H1 (cell line): Measurements from ENCODE around the gene MPP4. TPM values are rescaled to one million over a fixed set of nuclear protein-coding genes. Genes with fewer than 3 reads are reported as not detected.

Source experiments
- CTCF ChIA-PET: fragments of 300-600 bp; sonication (Branson Sonifier 250); formaldehyde crosslinking; loops from one replicate; lab custom pipeline; 2021; ENCODE audit not compliant: partially characterized antibody; lab: Charles Lee
- POLR2A ChIA-PET: fragments of 300-600 bp; sonication (Branson Sonifier 250); formaldehyde crosslinking; loops from one replicate; lab custom pipeline; 2021; ENCODE audit warnings: inconsistent platforms; ENCODE audit not compliant: partially characterized antibody; lab: Charles Lee
- DNase-seq, 2 experiments: peaks; one replicate each; pipeline versions ENCODE4 v3.0.0 to v3.0.0-alpha.2; 2010 to 2022; ENCODE audit warnings: low spot score in 2 of 2, low read depth in 1 of 2, mixed read lengths in 1 of 2
- FAIRE-seq: peaks from 2 replicates; lab custom pipeline; 2011; peaks lifted over from hg19 to GRCh38; lab: Jason Lieb, UNC
- H2AFZ ChIP-seq: 2 replicates; pipeline ENCODE4 v1.8.1; 2012; ENCODE audit warnings: low read length, inconsistent platforms
- H2AK5ac ChIP-seq: 2 replicates; pipeline ENCODE4 v1.6.1; 2013; ENCODE audit warnings: low read depth, low read length
- H2BK120ac ChIP-seq: replicated peaks from 2 replicates; pipeline ENCODE3; 2013; ENCODE audit warnings: low read depth, low read length, inconsistent platforms
- H2BK12ac ChIP-seq: 2 replicates; pipeline ENCODE4 v1.6.1; 2013; ENCODE audit warnings: low read depth, low read length
- H2BK15ac ChIP-seq: 2 replicates; pipeline ENCODE4 v1.6.1; 2013; ENCODE audit warnings: low read length
- H2BK20ac ChIP-seq: 2 replicates; pipeline ENCODE4 v1.6.1; 2013; ENCODE audit warnings: low read length
- H2BK5ac ChIP-seq: 2 replicates; pipeline ENCODE4 v1.6.1; 2013; ENCODE audit warnings: low read depth, low read length
- H3K14ac ChIP-seq: 2 replicates; pipeline ENCODE4 v1.6.1; 2013; ENCODE audit warnings: inconsistent platforms; ENCODE audit not compliant: insufficient read length
- H3K18ac ChIP-seq: 2 replicates; pipeline ENCODE4 v1.6.1; 2013; ENCODE audit warnings: low read length; ENCODE audit errors: extremely low read depth
- H3K23ac ChIP-seq: 2 replicates; pipeline ENCODE4 v1.6.1; 2013; ENCODE audit warnings: inconsistent platforms; ENCODE audit not compliant: insufficient read length
- H3K23me2 ChIP-seq: 2 replicates; pipeline ENCODE4 v1.6.1; 2013; ENCODE audit warnings: low read depth, low read length
- H3K27ac ChIP-seq: 2 replicates; pipeline ENCODE4 v1.6.1; 2011; ENCODE audit warnings: low read depth, low read length, inconsistent platforms
- H3K27me3 ChIP-seq, 4 experiments: replicated peaks in 1 of 4; 1 replicate in 1 of 4; 2 replicates in 3 of 4; pipeline versions ENCODE4 v1.6.1 to v1.8.1; 2011 to 2013; ENCODE audit warnings: low read length in 3 of 4, mild to moderate bottlenecking in 3 of 4, inconsistent platforms in 2 of 4, mixed read lengths in 2 of 4, moderate library complexity in 1 of 4; ENCODE audit not compliant: control insufficient read depth in 3 of 4, insufficient read depth in 3 of 4; ENCODE audit errors: extremely low read depth in 1 of 4
- H3K36me3 ChIP-seq, 4 experiments: 2 replicates each; pipeline versions ENCODE4 v1.6.1 to v1.8.1; 2011 to 2013; ENCODE audit warnings: mild to moderate bottlenecking in 4 of 4, low read length in 3 of 4, moderate library complexity in 2 of 4, control low read depth in 1 of 4, inconsistent platforms in 1 of 4; ENCODE audit not compliant: insufficient read depth in 4 of 4, control insufficient read depth in 2 of 4
- H3K4ac ChIP-seq: replicated peaks from 2 replicates; pipeline ENCODE3; 2013; ENCODE audit warnings: low read length, low read depth, mixed read lengths, inconsistent platforms; ENCODE audit not compliant: insufficient read length
- H3K4me1 ChIP-seq, 4 experiments: replicated peaks in 1 of 4; 1 replicate in 1 of 4; 2 replicates in 3 of 4; pipeline versions ENCODE4 v1.6.1 to v1.8.1; 2011 to 2013; ENCODE audit warnings: low read length in 3 of 4, inconsistent platforms in 2 of 4, mixed read lengths in 1 of 4; ENCODE audit not compliant: insufficient read depth in 4 of 4, control insufficient read depth in 3 of 4
- H3K4me2 ChIP-seq, 2 experiments: 2 replicates each; pipeline versions ENCODE4 v1.6.1 to v1.8.1; 2011 to 2013; ENCODE audit warnings: low read depth in 2 of 2, low read length in 2 of 2, control low read depth in 1 of 2, inconsistent platforms in 1 of 2, mild to moderate bottlenecking in 1 of 2; ENCODE audit not compliant: insufficient read depth in 1 of 2
- H3K4me3 ChIP-seq, 4 experiments: fragments of 200-600, 300-600 bp in 1 of 4; sonication (generic), shearing (Covaris generic), sonication (Bioruptor Twin) in 1 of 4; 2 replicates each; pipeline versions ENCODE4 v1.5.1 to v1.8.1; 2011 to 2016; ENCODE audit warnings: low read length in 4 of 4, low read depth in 3 of 4, control low read depth in 2 of 4, inconsistent platforms in 2 of 4, mild to moderate bottlenecking in 2 of 4, mixed read lengths in 1 of 4, moderate library complexity in 1 of 4; ENCODE audit not compliant: insufficient read depth in 2 of 4; ENCODE audit errors: extremely low read depth in 1 of 4
- H3K56ac ChIP-seq: replicated peaks from 2 replicates; pipeline ENCODE3; 2013; ENCODE audit warnings: low read depth, mild to moderate bottlenecking, mixed read lengths, low read length, inconsistent platforms; ENCODE audit not compliant: insufficient read length
- H3K79me1 ChIP-seq: 2 replicates; pipeline ENCODE4 v1.6.1; 2013; ENCODE audit warnings: low read depth, low read length, control low read depth
- H3K79me2 ChIP-seq, 2 experiments: 2 replicates each; pipeline versions ENCODE4 v1.6.1 to v1.8.1; 2012 to 2013; ENCODE audit warnings: low read length in 2 of 2, mild to moderate bottlenecking in 2 of 2, inconsistent platforms in 1 of 2; ENCODE audit not compliant: insufficient read depth in 2 of 2, control insufficient read depth in 1 of 2
- H3K9ac ChIP-seq, 4 experiments: replicated peaks in 1 of 4; 1 replicate in 1 of 4; 2 replicates in 3 of 4; pipeline versions ENCODE4 v1.6.1 to v1.8.1; 2011 to 2013; ENCODE audit warnings: low read depth in 3 of 4, low read length in 3 of 4, control low read depth in 2 of 4, mild to moderate bottlenecking in 2 of 4, moderate library complexity in 2 of 4, inconsistent platforms in 1 of 4; ENCODE audit errors: extremely low read depth in 1 of 4
- H3K9me3 ChIP-seq, 2 experiments: 2 replicates each; pipeline versions ENCODE4 v1.6.1 to v1.8.1; 2012 to 2013; ENCODE audit warnings: mild to moderate bottlenecking in 2 of 2, moderate library complexity in 2 of 2, control low read depth in 1 of 2, inconsistent platforms in 1 of 2, low read depth in 1 of 2, low read length in 1 of 2, mixed read lengths in 1 of 2; ENCODE audit not compliant: insufficient read depth in 2 of 2
- H4K20me1 ChIP-seq, 2 experiments: replicated peaks in 1 of 2; 2 replicates each; pipeline versions ENCODE3 to v1.8.1; 2011 to 2013; ENCODE audit warnings: inconsistent platforms in 2 of 2, low read length in 2 of 2, mild to moderate bottlenecking in 1 of 2; ENCODE audit not compliant: insufficient read depth in 2 of 2, control insufficient read depth in 1 of 2
- H4K5ac ChIP-seq: 2 replicates; pipeline ENCODE4 v1.6.1; 2013; ENCODE audit warnings: low read length, low read depth, mixed read lengths, inconsistent platforms; ENCODE audit not compliant: insufficient read length
- H4K8ac ChIP-seq: 2 replicates; pipeline ENCODE4 v1.8.0; 2013; ENCODE audit warnings: mild to moderate bottlenecking, moderate library complexity, low read length, inconsistent platforms; ENCODE audit not compliant: insufficient read depth; ENCODE audit errors: extremely low read depth
- H4K91ac ChIP-seq: replicated peaks from 2 replicates; pipeline ENCODE3; 2013; ENCODE audit warnings: low read length, mixed read lengths, inconsistent platforms; ENCODE audit not compliant: insufficient read length
- CHD1 ChIP-seq: IDR thresholded peaks from 2 replicates; pipeline ENCODE4 v1.6.1; 2012; ENCODE audit warnings: low read depth, low read length, improper control_type of control experiment
- GTF2F1 ChIP-seq: IDR thresholded peaks from 2 replicates; pipeline ENCODE4 v1.6.1; 2012; ENCODE audit warnings: low read depth, low read length, improper control_type of control experiment, borderline replicate concordance
- WGBS, 2 experiments: shearing (Covaris generic) in 1 of 2; methylation state at CpG; one replicate each; pipeline versions ENCODE4 v1.1.6 to v1.1.7; 2013 to 2015; ENCODE audit warnings: low lambda C conversion rate in 2 of 2, mixed read lengths in 2 of 2, inconsistent platforms in 1 of 2, low coverage in 1 of 2, missing lambda C conversion rate in 1 of 2; ENCODE audit not compliant: insufficient replicate concordance in 2 of 2, insufficient coverage in 1 of 2, insufficient read length in 1 of 2; ENCODE audit errors: extremely low coverage in 1 of 2, missing lambda C conversion rate in 1 of 2; 5-methylcytosine and 5-hydroxymethylcytosine counted together
- polyA plus RNA-seq, 7 experiments: library from polyadenylated mRNA; depleted of rRNA in 3 of 7; stranded (reverse) in 5 of 7; unstranded in 2 of 7; fragments of >200 nt in 5 of 7; fragments of 200-250 nt in 2 of 7; gene quantifications; 1 replicate in 5 of 7; 2 replicates in 1 of 7; 4 replicates in 1 of 7; pipeline versions ENCODE4 v1.2.1 to v1.2.3, GENCODE V29; 2011 to 2013; ENCODE audit warnings: missing spikeins in 2 of 7, mixed read lengths in 2 of 7
- total RNA-seq: library from RNA; stranded (reverse); fragmentation: NEBNext Ultra II Directional; extraction: Animal tissue kit (Norgen Biotek cat#: 25700); gene quantifications from 2 replicates; pipeline ENCODE4 v1.2.1, GENCODE V29; 2021

Gene MPP4
- total and polyA plus RNA-seq, 2 of the 8 experiments (the other 6 are each of a cell fraction or from before 2014, with no cell fraction given) = not detected

GRCh38 chr2:201630577-201630976 is 67.9 kb downstream of the MPP4 start:
- no peak overlapping the region for H3K14ac ChIP-seq
- no peak for DNase-seq
- H3K4me1 ChIP-seq = no peaks in the 10 kb centered on the region
- no peak overlapping the region for H4K8ac ChIP-seq
- no peak overlapping the region for H2BK12ac ChIP-seq
- no peak overlapping the region for H3K27ac ChIP-seq
- no peak overlapping the region for H3K4me2 ChIP-seq
- no peaks in the 10 kb centered on the region for H4K20me1 ChIP-seq
- H3K23me2 ChIP-seq = no peaks in the 10 kb centered on the region
- no peak overlapping the region for H2AFZ ChIP-seq
- 98% methylated on average over 2 of the region's 2 CpGs; no CpG with 5 or more reads in 1 of the 2 experiments for WGBS, 2 experiments
- no peak overlapping the region for H2BK15ac ChIP-seq
- H2BK20ac ChIP-seq = no peak overlapping the region
- H3K9ac ChIP-seq = no peak overlapping the region
- POLR2A ChIA-PET = interaction anchor here (1.1 kb wide), 1 partner anchor 12 kb away, joined by 3 read pairs; the partner anchor contains the start of gene TMEM237
- no peak for TF ChIP-seq GTF2F1
- TF ChIP-seq CHD1 = no peak
- H3K36me3 ChIP-seq = peaks cover 25 to 94% (median 60%) of the 10 kb centered on the region in 4 experiments
- H4K5ac ChIP-seq = no peak overlapping the region
- CTCF ChIA-PET = no interaction called here
- no peak overlapping the region for H3K23ac ChIP-seq
- no peaks in the 10 kb centered on the region for H3K9me3 ChIP-seq
- H3K18ac ChIP-seq = no peak overlapping the region
- no peak overlapping the region for H4K91ac ChIP-seq
- H3K4ac ChIP-seq = no peak overlapping the region
- no peak overlapping the region for H3K4me3 ChIP-seq
- H2BK5ac ChIP-seq = no peak overlapping the region
- H3K27me3 ChIP-seq = no peaks in the 10 kb centered on the region
- no peaks in the 10 kb centered on the region for H3K79me1 ChIP-seq
- no peak overlapping the region for H2BK120ac ChIP-seq
- H3K79me2 ChIP-seq = no peaks in the 10 kb centered on the region
- no peak overlapping the region for H3K56ac ChIP-seq
- H2AK5ac ChIP-seq = no peak overlapping the region
- no peak for FAIRE-seq
